HepG2 (cell line): ENCODE results near the gene SLC23A3. TPM values are rescaled to one million over a fixed set of nuclear protein-coding genes. Genes with fewer than 3 reads are reported as not detected.
A peak's percentile ranks its signal among the peaks of the same experiment; 100 is the strongest.

Source experiments
- AGO1 ChIP-seq: fragments of 200-400 bp; formaldehyde crosslinking; IDR thresholded peaks from 2 replicates; pipeline ENCODE4 v1.6.1; 2017; ENCODE audit warnings: mild to moderate bottlenecking, low read depth, low read length, moderate library complexity; ENCODE audit not compliant: poor library complexity, severe bottlenecking
- CC2D1A ChIP-seq: sonication (generic); formaldehyde crosslinking; IDR thresholded peaks from 2 replicates; pipeline ENCODE4 v1.8.1; 2023; ENCODE audit warnings: mild to moderate bottlenecking, missing genetic modification reagents
- ETS1 ChIP-seq: sonication (generic); formaldehyde crosslinking; IDR thresholded peaks from 2 replicates; pipeline ENCODE4 v1.4.0; 2020; ENCODE audit warnings: missing genetic modification reagents
- FOXA3 ChIP-seq: IDR thresholded peaks from 2 replicates; pipeline ENCODE4 v1.6.1; 2016; ENCODE audit warnings: missing genetic modification reagents, missing compliant biosample characterization
- MXI1 ChIP-seq: IDR thresholded peaks from 3 replicates; pipeline ENCODE4 v1.6.1; 2012; ENCODE audit warnings: low read depth, low read length, inconsistent platforms, borderline replicate concordance
- ZNF263 ChIP-seq: sonication (generic); formaldehyde crosslinking; IDR thresholded peaks from 2 replicates; pipeline ENCODE4 v1.4.0; 2020; ENCODE audit warnings: missing genetic modification reagents
- ZNF318 ChIP-seq: sonication (generic); formaldehyde crosslinking; IDR thresholded peaks from 2 replicates; pipeline ENCODE4 v1.4.0; 2020; ENCODE audit warnings: mild to moderate bottlenecking, missing genetic modification reagents
- ZNF407 ChIP-seq: sonication (generic); formaldehyde crosslinking; IDR thresholded peaks from one replicate; pipeline ENCODE4 v1.5.1; 2020; ENCODE audit warnings: mild to moderate bottlenecking, missing genetic modification reagents; ENCODE audit errors: not compliant biosample characterization
- ZNF709 ChIP-seq: sonication (generic); formaldehyde crosslinking; IDR thresholded peaks from 2 replicates; pipeline ENCODE4 v1.5.0; 2020; ENCODE audit warnings: mild to moderate bottlenecking, missing genetic modification reagents
- ZNF720 ChIP-seq: sonication (generic); formaldehyde crosslinking; IDR thresholded peaks from 2 replicates; pipeline ENCODE4 v1.4.0; 2020; ENCODE audit warnings: missing genetic modification reagents
- ZSCAN9 ChIP-seq: IDR thresholded peaks from 2 replicates; pipeline ENCODE4 v1.6.1; 2016; ENCODE audit warnings: borderline replicate concordance
- polyA plus RNA-seq, 8 experiments: library from polyadenylated mRNA; depleted of rRNA in 3 of 8; stranded (reverse) in 7 of 8; unstranded in 1 of 8; fragments of >200 nt; fragmentation: Illumina TruSeq in 4 of 8; extraction: Trizol in 4 of 8; gene quantifications; 2 replicates each; pipeline versions ENCODE4 v1.2.1 to v1.2.3, GENCODE V29; 2011 to 2016; ENCODE audit warnings: low read depth in 4 of 8, missing spikeins in 1 of 8, mixed read lengths in 1 of 8; ENCODE audit not compliant: insufficient read depth in 1 of 8
- total RNA-seq, 5 experiments: library from RNA; depleted of rRNA; stranded (reverse); fragments of >200 nt; fragmentation: Illumina TruSeq; extraction: Trizol; gene quantifications; 2 replicates each; pipeline ENCODE4 v1.2.3, GENCODE V29; 2016; ENCODE audit warnings: low read depth in 1 of 5

Gene SLC23A3
- total and polyA plus RNA-seq, 2 of the 13 experiments (the other 11 are each of a cell fraction or from before 2014, with no cell fraction given): 0.38 to 0.78 TPM

GRCh38 chr2:219176818-219177551 lies 7.2 kb upstream of the SLC23A3 start, which contains the start of gene CNPPD1 (continued):
- TF ChIP-seq ZNF407 (peak; percentile 98), ETS1 (CRISPR knock-in tag) (no peak; the same call in 1 of the 2 replicates), FOXA3 (CRISPR knock-in tag) (peak; percentile 75), ZNF709 (CRISPR knock-in tag) (peak; percentile 89), AGO1 (no peak), CC2D1A (CRISPR knock-in tag) (no peak), ZNF263 (CRISPR knock-in tag) (peak; percentile 76), ZNF318 (peak; percentile 94; the same call in 1 of the 2 replicates), ZNF720 (CRISPR knock-in tag) (no peak), ZSCAN9 (CRISPR knock-in tag) (peak; percentile 92), MXI1 (peak; percentile 95; the same call in 2 of the 3 replicates)
